ENCODE results near the gene SFT2D3. TPM values are rescaled to one million over a fixed set of nuclear protein-coding genes. Genes with fewer than 3 reads are reported as not detected.

The SFT2D3 gene
- total and polyA plus RNA-seq, 2 of the 8 experiments (the other 6 are each of a cell fraction or from before 2014, with no cell fraction given) = 7.3 to 10.3 TPM

DNA sequence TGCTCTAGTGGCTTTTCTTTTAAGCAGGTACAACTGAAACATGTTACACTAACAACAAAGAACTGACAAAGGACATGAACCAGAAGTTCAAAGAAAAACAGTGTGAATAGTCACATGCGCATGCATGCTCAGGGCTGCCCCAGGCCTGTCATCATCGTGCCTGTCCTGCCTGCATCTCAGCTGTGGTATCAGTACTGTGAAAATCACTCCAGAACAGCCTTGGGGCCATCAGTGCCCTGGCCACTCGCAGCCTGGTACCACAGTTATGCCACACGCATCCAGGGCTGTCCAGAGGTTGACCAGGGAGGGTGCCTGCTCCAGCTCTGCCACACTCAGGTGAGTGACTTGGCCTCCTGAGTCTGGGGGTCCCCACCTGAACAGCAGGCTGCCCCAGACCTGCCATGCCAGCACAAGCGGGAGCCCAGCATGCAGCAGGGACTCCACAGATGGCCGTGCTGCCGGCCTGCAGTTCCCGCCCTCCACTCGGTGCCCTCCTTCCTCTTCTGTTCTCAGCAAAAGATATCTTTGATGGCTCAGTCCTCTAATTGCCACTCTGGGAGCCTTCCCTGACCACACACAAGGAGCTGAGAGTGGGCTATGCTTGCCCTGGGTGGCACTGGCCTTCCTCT is 38.2 kb upstream of the SFT2D3 start:
- Histone ChIP-seq H3K79me2 (ENCODE audit: control insufficient read depth in 1 of 2, insufficient read depth in 2 of 2, low read length in 2 of 2) (no peaks in the 10 kb centered on the region), H3K56ac (replicated peaks; ENCODE audit: insufficient read length, low read depth, low read length) (no peak overlapping the region), H3K4ac (replicated peaks; ENCODE audit: insufficient read length, low read depth, low read length) (no peak overlapping the region), H3K27ac (ENCODE audit: low read depth, low read length) (no peak overlapping the region), H3K4me1 (replicated peaks in 1 of 4; ENCODE audit: control insufficient read depth in 3 of 4, insufficient read depth in 4 of 4, low read length in 3 of 4) (peaks cover 0 to 3% (median 0%) of the 10 kb centered on the region in 4 experiments; a peak in 4 of 7 replicates), H4K8ac (ENCODE audit: extremely low read depth, insufficient read depth, low read length) (no peak overlapping the region), H3K4me2 (ENCODE audit: insufficient read depth in 1 of 2, low read depth in 2 of 2, low read length in 2 of 2) (no peak overlapping the region), H2BK12ac (ENCODE audit: low read depth, low read length) (no peak overlapping the region), H2AK5ac (ENCODE audit: low read depth, low read length) (no peak overlapping the region), H3K36me3 (ENCODE audit: control insufficient read depth in 2 of 4, insufficient read depth in 4 of 4, low read length in 3 of 4) (no peaks in the 10 kb centered on the region), H3K9ac (replicated peaks in 1 of 4; ENCODE audit: extremely low read depth in 1 of 4, low read depth in 3 of 4, low read length in 3 of 4) (no peak overlapping the region), H3K18ac (ENCODE audit: extremely low read depth, low read length) (no peak overlapping the region), H3K27me3 (replicated peaks in 1 of 4; ENCODE audit: control insufficient read depth in 3 of 4, extremely low read depth in 1 of 4, insufficient read depth in 3 of 4, low read length in 3 of 4) (peaks cover 9 to 33% (median 25%) of the 10 kb centered on the region in 4 experiments), H4K91ac (replicated peaks; ENCODE audit: insufficient read length, low read length) (no peak overlapping the region), H3K4me3 (ENCODE audit: extremely low read depth in 1 of 4, insufficient read depth in 2 of 4, low read depth in 3 of 4, low read length in 4 of 4) (no peak overlapping the region), H2BK120ac (replicated peaks; ENCODE audit: low read depth, low read length) (no peak overlapping the region), H3K14ac (ENCODE audit: insufficient read length) (no peak overlapping the region), H3K23ac (ENCODE audit: insufficient read length) (no peak overlapping the region), H3K79me1 (ENCODE audit: low read depth, low read length) (no peaks in the 10 kb centered on the region), H2BK15ac (ENCODE audit: low read length) (no peak overlapping the region), H3K23me2 (ENCODE audit: low read depth, low read length) (peaks cover 3% of the 10 kb centered on the region; the same call in 1 of the 2 replicates), H2BK20ac (ENCODE audit: low read length) (no peak overlapping the region), H2BK5ac (ENCODE audit: low read depth, low read length) (no peak overlapping the region), H4K20me1 (replicated peaks in 1 of 2; ENCODE audit: control insufficient read depth in 1 of 2, insufficient read depth in 2 of 2, low read length in 2 of 2) (no peaks in the 10 kb centered on the region), H3K9me3 (ENCODE audit: insufficient read depth in 2 of 2, low read depth in 1 of 2, low read length in 1 of 2) (no peaks in the 10 kb centered on the region), H4K5ac (ENCODE audit: insufficient read length, low read depth, low read length) (no peak overlapping the region), H2AFZ (ENCODE audit: low read length) (no peak overlapping the region)
- ChIA-PET POLR2A (ENCODE audit: partially characterized antibody) (interaction anchor here (1.1 to 3.8 kb wide), 2 partner anchors 12 to 148 kb away, joined by 3 to 21 read pairs; partner anchors contain the start of genes LIMS2 and WDR33), CTCF (ENCODE audit: partially characterized antibody) (interaction anchor here (0.7 to 4.1 kb wide), 7 partner anchors 11 to 72 kb away, joined by 3 to 15 read pairs (median 4); no protein-coding TSS in a partner anchor)
- FAIRE-seq (no peak), DNase-seq (ENCODE audit: low read depth in 1 of 2, low spot score in 2 of 2) (no peak)
- 83% methylated on average over 6 of the region's 9 CpGs; no CpG with 5 or more reads in 1 of the 2 experiments for WGBS, 2 experiments (ENCODE audit: extremely low coverage in 1 of 2, insufficient coverage in 1 of 2, insufficient read length in 1 of 2, insufficient replicate concordance in 2 of 2, low coverage in 1 of 2, low lambda C conversion rate in 2 of 2, missing lambda C conversion rate in 1 of 2)
- TF ChIP-seq RBBP5 (IDR thresholded peaks at IDR 0.05; ENCODE audit: borderline replicate concordance, low read depth, low read length) (no peak), BCL11A (IDR thresholded peaks at IDR 0.05; ENCODE audit: low read depth in 2 of 2, low read length in 2 of 2) (no peak), CREB1 (IDR thresholded peaks at IDR 0.05) (no peak), NANOG (IDR thresholded peaks at IDR 0.05; ENCODE audit: insufficient read depth, low read depth, low read length, poor library complexity, severe bottlenecking) (no peak), KDM1A (IDR thresholded peaks at IDR 0.05; ENCODE audit: borderline replicate concordance, low read length) (no peak), EGR1 (IDR thresholded peaks at IDR 0.05; ENCODE audit: borderline replicate concordance, low read depth, low read length) (no peak), ASH2L (IDR thresholded peaks at IDR 0.05; ENCODE audit: low read length) (no peak), TAF7 (optimal IDR thresholded peaks at IDR 0.05; ENCODE audit: borderline replicate concordance, low read depth, low read length) (no peak), CTBP2 (IDR thresholded peaks at IDR 0.05; ENCODE audit: borderline replicate concordance, insufficient read depth, insufficient read length, low read length) (no peak), SUZ12 (IDR thresholded peaks at IDR 0.05; ENCODE audit: low read length) (no peak)

Data from H1 (cell line).